Type B pancreatic cell (in vitro differentiated cells): ENCODE measurements around the gene FBXW7. TPM values are rescaled to one million over a fixed set of nuclear protein-coding genes. Genes with fewer than 3 reads are reported as not detected.

Source experiments
- DNase-seq: peaks from one replicate; pipeline ENCODE4 v3.0.0; 2021; ENCODE audit warnings: mixed read lengths; ENCODE audit not compliant: unreplicated experiment; ENCODE audit errors: extremely low spot score
- H3K27ac Mint-ChIP-seq: 2 replicates; pipeline ENCODE4 v1.8.0; 2021; ENCODE audit warnings: mild to moderate bottlenecking, mixed read lengths
- H3K27me3 Mint-ChIP-seq: 2 replicates; pipeline ENCODE4 v1.8.0; 2021; ENCODE audit warnings: mixed read lengths
- H3K36me3 Mint-ChIP-seq: 2 replicates; pipeline ENCODE4 v1.8.0; 2021; ENCODE audit warnings: mixed read lengths
- H3K4me1 Mint-ChIP-seq: one replicate; pipeline ENCODE4 v1.8.0; 2021; ENCODE audit warnings: mixed read lengths; ENCODE audit not compliant: unreplicated experiment
- H3K4me3 Mint-ChIP-seq: 2 replicates; pipeline ENCODE4 v1.8.0; 2021; ENCODE audit warnings: mild to moderate bottlenecking, mixed read lengths
- H3K9me3 Mint-ChIP-seq: 2 replicates; pipeline ENCODE4 v1.8.0; 2021; ENCODE audit warnings: mixed read lengths
- CTCF ChIP-seq: fragments of 200-600 bp; sonication (generic); conservative IDR thresholded peaks from 2 replicates; pipeline ENCODE4 v1.5.0; 2021; ENCODE audit warnings: antibody characterized with exemption, mild to moderate bottlenecking
- total RNA-seq: library from RNA; stranded (reverse); gene quantifications from 2 replicates; pipeline ENCODE4 v1.2.1, GENCODE V29; 2021; ENCODE audit warnings: low replicate concordance

Gene FBXW7
- total RNA-seq, 1 donor from 2014 or later = 53.0 TPM

GRCh38 chr4:152540941-152541340, 5.0 kb upstream of the FBXW7 start:
- no peaks in the 10 kb centered on the region for H3K9me3 Mint-ChIP-seq
- H3K27ac Mint-ChIP-seq = no peak overlapping the region

GRCh38 chr4:152540293-152540674, 4.4 kb upstream of the FBXW7 start:
- no peaks in the 10 kb centered on the region for H3K9me3 Mint-ChIP-seq
- no peak overlapping the region for H3K27ac Mint-ChIP-seq
- H3K4me1 Mint-ChIP-seq = peaks cover 15% of the 10 kb centered on the region
- no peak for TF ChIP-seq CTCF
- no peak overlapping the region for H3K4me3 Mint-ChIP-seq
- H3K27me3 Mint-ChIP-seq = no peaks in the 10 kb centered on the region
- DNase-seq = no peak
- H3K36me3 Mint-ChIP-seq = peaks cover 4% of the 10 kb centered on the region

More at GRCh38 chr4:152540941-152541340, 5.0 kb upstream of the FBXW7 start:
- no peak overlapping the region for H3K4me3 Mint-ChIP-seq
- H3K27me3 Mint-ChIP-seq = no peaks in the 10 kb centered on the region
- no peak for DNase-seq
- peaks cover 4% of the 10 kb centered on the region for H3K36me3 Mint-ChIP-seq
- no peak for TF ChIP-seq CTCF
- H3K4me1 Mint-ChIP-seq = peaks cover 15% of the 10 kb centered on the region

- TF ChIP-seq CTCF = no peak
- Mint-ChIP-seq H3K36me3 (peaks cover 4% of the 10 kb centered on the region), H3K27ac (no peak overlapping the region), H3K4me1 (peaks cover 15% of the 10 kb centered on the region), H3K27me3 (no peaks in the 10 kb centered on the region), H3K9me3 (no peaks in the 10 kb centered on the region), H3K4me3 (no peak overlapping the region)
- no peak for DNase-seq
Measured at GRCh38 chr4:152539556-152540292, 3.8 kb upstream of the FBXW7 start.

- H3K27me3 Mint-ChIP-seq = no peaks in the 10 kb centered on the region
- peak overlapping the region; percentile 97 for H3K27ac Mint-ChIP-seq
Measured at GRCh38 chr4:152537881-152538280, 2.0 kb upstream of the FBXW7 start.

GRCh38 chr4:152536545-152537182, 772 bp upstream of the FBXW7 start:
- peak overlapping the region; percentile 93 for H3K4me3 Mint-ChIP-seq
- H3K27ac Mint-ChIP-seq = peak overlapping the region; percentile 97
- peaks cover 28% of the 10 kb centered on the region for H3K4me1 Mint-ChIP-seq
- peaks cover 4% of the 10 kb centered on the region for H3K36me3 Mint-ChIP-seq
- H3K9me3 Mint-ChIP-seq = no peaks in the 10 kb centered on the region
- no peaks in the 10 kb centered on the region for H3K27me3 Mint-ChIP-seq
- TF ChIP-seq CTCF = no peak
- no peak for DNase-seq

More at GRCh38 chr4:152537881-152538280, 2.0 kb upstream of the FBXW7 start:
- Mint-ChIP-seq H3K36me3 (peaks cover 4% of the 10 kb centered on the region), H3K4me1 (peaks cover 21% of the 10 kb centered on the region), H3K9me3 (no peaks in the 10 kb centered on the region), H3K4me3 (peak overlapping the region; percentile 93)
- TF ChIP-seq CTCF = no peak
- no peak for DNase-seq
